H9 (cell line): ENCODE results near the gene KCNJ10. TPM values are rescaled to one million over a fixed set of nuclear protein-coding genes. Genes with fewer than 3 reads are reported as not detected.
"Not testable (repeated sequence)": the region's sequence is repeated elsewhere in the genome, so short reads cannot be mapped to it uniquely, and the experiment has no call there.

ENCODE experiments used
- DNase-seq: peaks from one replicate; pipeline ENCODE4 v3.0.0-alpha.2; 2017
- H2AFZ ChIP-seq: one replicate; pipeline ENCODE4 v1.6.1; 2013; ENCODE audit warnings: mild to moderate bottlenecking, low read length, control low read depth, moderate library complexity
- H2AK5ac ChIP-seq: 2 replicates; pipeline ENCODE4 v1.6.1; 2013; ENCODE audit warnings: low read length, control low read depth, mixed read lengths; ENCODE audit not compliant: insufficient read length
- H2BK120ac ChIP-seq: one replicate; pipeline ENCODE4 v1.6.1; 2013; ENCODE audit warnings: low read depth, mild to moderate bottlenecking, low read length, control low read depth, inconsistent platforms; ENCODE audit not compliant: poor library complexity, severe bottlenecking
- H2BK12ac ChIP-seq: 2 replicates; pipeline ENCODE4 v1.6.1; 2013; ENCODE audit warnings: low read length, control low read depth, mixed read lengths, low read depth; ENCODE audit not compliant: insufficient read length
- H2BK15ac ChIP-seq: 2 replicates; pipeline ENCODE4 v1.6.1; 2013; ENCODE audit warnings: low read depth, low read length, control low read depth
- H2BK20ac ChIP-seq: one replicate; pipeline ENCODE4 v1.6.1; 2013; ENCODE audit warnings: low read depth, mild to moderate bottlenecking, low read length, control low read depth, inconsistent platforms; ENCODE audit not compliant: poor library complexity, severe bottlenecking
- H2BK5ac ChIP-seq: 2 replicates; pipeline ENCODE4 v1.6.1; 2013; ENCODE audit warnings: low read length, control low read depth, mixed read lengths; ENCODE audit not compliant: insufficient read length
- H3K14ac ChIP-seq: 2 replicates; pipeline ENCODE4 v1.6.1; 2013; ENCODE audit warnings: low read length, control low read depth; ENCODE audit not compliant: insufficient read depth
- H3K18ac ChIP-seq: 2 replicates; pipeline ENCODE4 v1.6.1; 2013; ENCODE audit warnings: low read depth, mild to moderate bottlenecking, mixed read lengths, low read length, control low read depth; ENCODE audit not compliant: insufficient read length
- H3K23ac ChIP-seq: 2 replicates; pipeline ENCODE4 v1.6.1; 2013; ENCODE audit warnings: low read length, control low read depth, mixed read lengths, low read depth; ENCODE audit not compliant: insufficient read length
- H3K23me2 ChIP-seq: 2 replicates; pipeline ENCODE4 v1.6.1; 2013; ENCODE audit warnings: low read depth, mild to moderate bottlenecking, mixed read lengths, low read length, control low read depth; ENCODE audit not compliant: insufficient read length, poor library complexity, severe bottlenecking
- H3K27ac ChIP-seq: 2 replicates; pipeline ENCODE4 v1.5.1; 2013; ENCODE audit warnings: low read length, control low read depth, mixed read lengths, low read depth; ENCODE audit not compliant: insufficient read length
- H3K27me3 ChIP-seq: 2 replicates; pipeline ENCODE4 v1.6.1; 2013; ENCODE audit warnings: low read length, control low read depth, inconsistent platforms; ENCODE audit not compliant: insufficient read depth
- H3K4ac ChIP-seq: 2 replicates; pipeline ENCODE4 v1.6.1; 2013; ENCODE audit warnings: low read depth, mild to moderate bottlenecking, control low read depth, inconsistent platforms, low read length, moderate library complexity
- H3K4me1 ChIP-seq: 2 replicates; pipeline ENCODE4 v1.6.1; 2013; ENCODE audit warnings: low read length, control low read depth, inconsistent platforms; ENCODE audit not compliant: insufficient read depth
- H3K4me2 ChIP-seq: 2 replicates; pipeline ENCODE4 v1.6.1; 2013; ENCODE audit warnings: low read length, control low read depth, mixed read lengths; ENCODE audit not compliant: insufficient read length, insufficient read depth
- H3K56ac ChIP-seq: 2 replicates; pipeline ENCODE4 v1.6.1; 2013; ENCODE audit warnings: low read depth, mild to moderate bottlenecking, mixed read lengths, low read length, control low read depth; ENCODE audit not compliant: insufficient read length
- H3K79me1 ChIP-seq: 2 replicates; pipeline ENCODE4 v1.6.1; 2013; ENCODE audit warnings: low read depth, mild to moderate bottlenecking, moderate library complexity, low read length, control low read depth, inconsistent platforms; ENCODE audit not compliant: insufficient read depth, poor library complexity, severe bottlenecking
- H3K79me2 ChIP-seq: 2 replicates; pipeline ENCODE4 v1.6.1; 2013; ENCODE audit warnings: low read length, control low read depth, inconsistent platforms; ENCODE audit not compliant: insufficient read depth
- H3K9ac ChIP-seq: 2 replicates; pipeline ENCODE4 v1.6.1; 2013; ENCODE audit warnings: low read length, control low read depth, mixed read lengths; ENCODE audit not compliant: insufficient read length; ENCODE audit errors: extremely low read depth
- H3K9me3 ChIP-seq: one replicate; pipeline ENCODE4 v1.6.1; 2013; ENCODE audit warnings: low read depth, low read length, inconsistent platforms; ENCODE audit not compliant: control insufficient read depth
- H3T11ph ChIP-seq: one replicate; pipeline ENCODE4 v1.6.1; 2013; ENCODE audit warnings: mild to moderate bottlenecking, low read length, control low read depth, inconsistent platforms
- H4K20me1 ChIP-seq: one replicate; pipeline ENCODE4 v1.6.1; 2013; ENCODE audit not compliant: control insufficient read depth, insufficient read length, insufficient read depth
- H4K5ac ChIP-seq: 2 replicates; pipeline ENCODE4 v1.6.1; 2013; ENCODE audit warnings: low read depth, mild to moderate bottlenecking, mixed read lengths, low read length, control low read depth; ENCODE audit not compliant: insufficient read length
- H4K8ac ChIP-seq: replicated peaks from 2 replicates; pipeline ENCODE4 v1.6.1; 2013; ENCODE audit warnings: low read length, control low read depth, mixed read lengths, low read depth; ENCODE audit not compliant: insufficient read length
- H4K91ac ChIP-seq: 2 replicates; pipeline ENCODE4 v1.6.1; 2013; ENCODE audit warnings: low read depth, mild to moderate bottlenecking, moderate library complexity, mixed read lengths, low read length, control low read depth; ENCODE audit not compliant: insufficient read length
- H3K27ac Mint-ChIP-seq, 3 experiments: 2 replicates in 2 of 3; 3 replicates in 1 of 3; pipeline ENCODE4 v1.8.0; 2020 to 2021; ENCODE audit warnings: mixed read lengths in 3 of 3, mild to moderate bottlenecking in 1 of 3, moderate library complexity in 1 of 3
- H3K27me3 Mint-ChIP-seq: 2 replicates; pipeline ENCODE4 v1.8.0; 2021; ENCODE audit warnings: low read depth, mild to moderate bottlenecking, moderate library complexity, mixed read lengths
- H3K36me3 Mint-ChIP-seq, 3 experiments: 2 replicates in 2 of 3; 3 replicates in 1 of 3; pipeline ENCODE4 v1.8.0; 2020 to 2021; ENCODE audit warnings: low read depth in 3 of 3, mixed read lengths in 3 of 3; ENCODE audit not compliant: insufficient read depth in 1 of 3
- H3K4me1 Mint-ChIP-seq, 2 experiments: 2 replicates each; pipeline ENCODE4 v1.8.0; 2020; ENCODE audit warnings: mixed read lengths in 2 of 2
- H3K4me3 Mint-ChIP-seq, 2 experiments: 2 replicates in 1 of 2; 3 replicates in 1 of 2; pipeline ENCODE4 v1.8.0; 2020 to 2021; ENCODE audit warnings: mild to moderate bottlenecking in 2 of 2, mixed read lengths in 2 of 2, moderate library complexity in 1 of 2
- H3K9me3 Mint-ChIP-seq, 2 experiments: 2 replicates in 1 of 2; 3 replicates in 1 of 2; pipeline ENCODE4 v1.8.0; 2020; ENCODE audit warnings: mild to moderate bottlenecking in 2 of 2, mixed read lengths in 2 of 2, moderate library complexity in 1 of 2
- WGBS: extraction: QIAGEN DNeasy Blood & Tissue Kit; methylation state at CpG from one replicate; pipeline ENCODE4 v1.1.7; 2013; ENCODE audit warnings: missing lambda C conversion rate, low lambda C conversion rate, mixed read lengths; ENCODE audit not compliant: insufficient read length; ENCODE audit errors: extremely low coverage; 5-methylcytosine and 5-hydroxymethylcytosine counted together
- total RNA-seq: library from RNA; stranded (reverse); gene quantifications from 2 replicates; pipeline ENCODE4 v1.2.1, GENCODE V29; 2021
- TF ChIP-seq, protein P1 (sequence below): fragments of 200-600 bp; sonication (generic); conservative IDR thresholded peaks from 3 replicates; pipeline ENCODE4 v1.8.0; 2021; ENCODE audit warnings: antibody characterized with exemption, mild to moderate bottlenecking

The KCNJ10 gene
- total RNA-seq, 1 experiment from 2014 or later, result 0.44 TPM

DNA sequence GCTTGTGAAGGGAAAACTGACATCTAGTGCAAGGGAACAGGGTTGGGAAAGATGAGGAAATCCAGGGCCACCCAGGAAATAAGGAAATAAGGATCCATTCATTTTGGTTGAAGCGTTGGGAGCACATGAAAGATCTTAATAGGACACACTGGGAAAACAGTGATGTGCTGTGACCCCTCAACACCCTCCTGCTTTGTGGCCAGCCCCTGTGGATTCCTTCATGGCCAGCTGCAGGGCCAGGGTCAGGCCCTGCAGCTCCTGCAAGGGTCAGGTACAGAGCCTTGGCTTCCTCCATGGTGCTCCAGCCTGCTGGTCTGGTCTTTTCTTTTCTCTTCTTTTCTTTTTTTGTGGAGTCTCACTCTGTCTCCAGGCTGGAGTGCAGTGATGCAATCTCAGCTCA, 19.3 kb downstream of the KCNJ10 start:
- Histone ChIP-seq H3K9ac (no peak overlapping the region), H2BK120ac (no peak overlapping the region), H3K27me3 (no peaks in the 10 kb centered on the region), H3K4me1 (peaks cover 6% of the 10 kb centered on the region; the same call in 1 of the 2 replicates), H3T11ph (no peak overlapping the region), H2BK5ac (no peak overlapping the region), H3K27ac (no peak overlapping the region), H4K20me1 (no peaks in the 10 kb centered on the region), H4K8ac (no peak overlapping the region), H2BK20ac (no peak overlapping the region), H4K5ac (no peak overlapping the region), H3K56ac (no peak overlapping the region), H3K79me1 (no peaks in the 10 kb centered on the region), H4K91ac (no peak overlapping the region), H2BK15ac (no peak overlapping the region), H2AK5ac (no peak overlapping the region), H3K4me2 (no peak overlapping the region), H3K4ac (no peak overlapping the region), H3K23ac (no peak overlapping the region), H3K9me3 (no peaks in the 10 kb centered on the region), H3K23me2 (no peaks in the 10 kb centered on the region), H3K18ac (no peak overlapping the region), H3K79me2 (no peaks in the 10 kb centered on the region), H2BK12ac (no peak overlapping the region), H2AFZ (no peak overlapping the region), H3K14ac (no peak overlapping the region)
- Mint-ChIP-seq H3K9me3 (no peaks in the 10 kb centered on the region), H3K27me3 (peaks cover 28% of the 10 kb centered on the region), H3K4me1 (peaks cover 28 to 39% of the 10 kb centered on the region in 2 experiments), H3K36me3 (no peaks in the 10 kb centered on the region), H3K27ac (no peak overlapping the region), H3K4me3 (no peak overlapping the region)
- no peak for DNase-seq
- no CpG with 5 or more reads among the region's 1 CpG for WGBS
- TF ChIP-seq, protein P1, sequence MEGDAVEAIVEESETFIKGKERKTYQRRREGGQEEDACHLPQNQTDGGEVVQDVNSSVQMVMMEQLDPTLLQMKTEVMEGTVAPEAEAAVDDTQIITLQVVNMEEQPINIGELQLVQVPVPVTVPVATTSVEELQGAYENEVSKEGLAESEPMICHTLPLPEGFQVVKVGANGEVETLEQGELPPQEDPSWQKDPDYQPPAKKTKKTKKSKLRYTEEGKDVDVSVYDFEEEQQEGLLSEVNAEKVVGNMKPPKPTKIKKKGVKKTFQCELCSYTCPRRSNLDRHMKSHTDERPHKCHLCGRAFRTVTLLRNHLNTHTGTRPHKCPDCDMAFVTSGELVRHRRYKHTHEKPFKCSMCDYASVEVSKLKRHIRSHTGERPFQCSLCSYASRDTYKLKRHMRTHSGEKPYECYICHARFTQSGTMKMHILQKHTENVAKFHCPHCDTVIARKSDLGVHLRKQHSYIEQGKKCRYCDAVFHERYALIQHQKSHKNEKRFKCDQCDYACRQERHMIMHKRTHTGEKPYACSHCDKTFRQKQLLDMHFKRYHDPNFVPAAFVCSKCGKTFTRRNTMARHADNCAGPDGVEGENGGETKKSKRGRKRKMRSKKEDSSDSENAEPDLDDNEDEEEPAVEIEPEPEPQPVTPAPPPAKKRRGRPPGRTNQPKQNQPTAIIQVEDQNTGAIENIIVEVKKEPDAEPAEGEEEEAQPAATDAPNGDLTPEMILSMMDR, result no peak

DNA sequence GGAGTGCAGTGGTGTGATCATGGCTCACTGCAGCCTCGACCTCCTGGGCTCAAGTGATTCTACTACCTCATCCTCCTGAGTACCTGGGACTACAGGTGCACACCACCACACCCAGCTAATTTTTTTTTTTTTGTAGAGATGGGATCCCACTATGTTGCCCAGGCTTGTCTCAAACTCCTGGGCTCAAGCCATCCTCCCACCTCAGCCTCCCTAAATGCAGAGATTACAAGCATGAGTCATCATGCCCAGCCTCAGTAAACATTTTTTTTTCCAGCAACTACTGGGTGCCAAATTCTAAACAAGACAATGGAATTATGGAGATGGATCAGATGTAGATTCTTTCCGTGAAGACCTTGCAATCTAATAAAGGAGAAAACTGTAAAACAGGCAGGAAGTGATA, 19.8 kb downstream of the KCNJ10 start:
- not testable (repeated sequence) for H2AFZ ChIP-seq, H3K79me2 ChIP-seq, H3K79me1 ChIP-seq, H3K56ac ChIP-seq, H3K18ac ChIP-seq, H3K27ac Mint-ChIP-seq, H3K23ac ChIP-seq, H3K27ac ChIP-seq, H3K4me3 Mint-ChIP-seq, H3K9ac ChIP-seq, H4K8ac ChIP-seq, H2BK120ac ChIP-seq, H4K5ac ChIP-seq, H3K14ac ChIP-seq, H3K27me3 ChIP-seq, DNase-seq, H3K4me2 ChIP-seq, H3K4ac ChIP-seq, H4K20me1 ChIP-seq, H3T11ph ChIP-seq, H2BK5ac ChIP-seq, H2BK12ac ChIP-seq, H3K9me3 Mint-ChIP-seq, H3K9me3 ChIP-seq, H4K91ac ChIP-seq, H3K23me2 ChIP-seq, H3K36me3 Mint-ChIP-seq, H2BK20ac ChIP-seq, H3K4me1 ChIP-seq, H2AK5ac ChIP-seq, H2BK15ac ChIP-seq
- Mint-ChIP-seq H3K27me3 (peaks cover 25% of the 10 kb centered on the region), H3K4me1 (peaks cover 28 to 39% of the 10 kb centered on the region in 2 experiments)
- WGBS, result no CpG with 5 or more reads among the region's 2 CpGs
